K562 (cell line): Measurements from ENCODE around the gene OR52A5. TPM values are rescaled to one million over a fixed set of nuclear protein-coding genes. Genes with fewer than 3 reads are reported as not detected.

ENCODE experiments used
- BRD9 ChIP-seq: fragments of 450-650 bp; IDR thresholded peaks from 2 replicates; pipeline ENCODE4 v1.6.1; 2018; ENCODE audit warnings: low read depth; ENCODE audit not compliant: partially characterized antibody
- BRF2 ChIP-seq: IDR thresholded peaks from 3 replicates; pipeline ENCODE4 v1.6.1; 2011; ENCODE audit warnings: borderline replicate concordance, mild to moderate bottlenecking; ENCODE audit not compliant: insufficient read length, insufficient read depth
- CBX1 ChIP-seq: sonication (generic); IDR thresholded peaks from 2 replicates; pipeline ENCODE4 v1.6.1; 2016; ENCODE audit warnings: antibody characterized with exemption, low read depth, mild to moderate bottlenecking
- CEBPB ChIP-seq: fragments of 450-650 bp; IDR thresholded peaks from 2 replicates; pipeline ENCODE4 v1.6.1; 2016; ENCODE audit warnings: missing genetic modification characterization, missing compliant biosample characterization
- CSDE1 ChIP-seq, 2 experiments: fragments of 450-650 bp; IDR thresholded peaks; 2 replicates each; pipeline ENCODE4 v1.6.1; 2016; ENCODE audit warnings: mild to moderate bottlenecking in 1 of 2
- CTBP1 ChIP-seq: fragments of 450-650 bp; IDR thresholded peaks from 2 replicates; pipeline ENCODE4 v1.6.1; 2016; ENCODE audit warnings: borderline replicate concordance
- DNMT1 ChIP-seq: fragments of 450-650 bp; IDR thresholded peaks from 2 replicates; pipeline ENCODE4 v1.6.1; 2016; ENCODE audit warnings: antibody characterized with exemption, mild to moderate bottlenecking
- EZH2 ChIP-seq: IDR thresholded peaks from 2 replicates; pipeline ENCODE4 v1.6.1; 2012; ENCODE audit warnings: low read depth, mild to moderate bottlenecking, inconsistent platforms, low read length, borderline replicate concordance
- FOXP4 ChIP-seq: sonication (generic); formaldehyde crosslinking; IDR thresholded peaks from 2 replicates; pipeline ENCODE4 v1.8.0; 2022; ENCODE audit warnings: mild to moderate bottlenecking, missing genetic modification reagents, borderline replicate concordance
- GTF2F1 ChIP-seq: IDR thresholded peaks from 2 replicates; pipeline ENCODE4 v1.6.1; 2011; ENCODE audit warnings: low read depth, low read length, improper control_type of control experiment
- HMGN3 ChIP-seq: IDR thresholded peaks from 2 replicates; pipeline ENCODE4 v1.6.1; 2011; ENCODE audit warnings: borderline replicate concordance, low read depth, mild to moderate bottlenecking, mixed read lengths, low read length; ENCODE audit not compliant: insufficient read length; ENCODE audit errors: extremely low read depth
- LCOR ChIP-seq: sonication (generic); formaldehyde crosslinking; IDR thresholded peaks from 2 replicates; pipeline ENCODE4 v1.8.0; 2022; ENCODE audit warnings: mild to moderate bottlenecking, missing genetic modification reagents
- MAFF ChIP-seq: IDR thresholded peaks from 2 replicates; pipeline ENCODE4 v1.6.1; 2012; ENCODE audit warnings: low read length, improper control_type of control experiment
- MAX ChIP-seq: sonication (generic); formaldehyde crosslinking; IDR thresholded peaks from 2 replicates; pipeline ENCODE4 v1.9.0; 2022; ENCODE audit warnings: mild to moderate bottlenecking, missing genetic modification reagents
- MIER1 ChIP-seq: fragments of 450-650 bp; IDR thresholded peaks from 2 replicates; pipeline ENCODE4 v1.6.1; 2016; ENCODE audit warnings: antibody characterized with exemption, mild to moderate bottlenecking, low read depth
- MTA1 ChIP-seq: fragments of 450-650 bp; IDR thresholded peaks from 2 replicates; pipeline ENCODE4 v1.6.1; 2017; ENCODE audit warnings: borderline replicate concordance
- RCOR1 ChIP-seq, 2 experiments: IDR thresholded peaks; 2 replicates each; pipeline ENCODE4 v1.6.1; 2012; ENCODE audit warnings: low read depth in 2 of 2, low read length in 2 of 2, borderline replicate concordance in 1 of 2, improper control_type of control experiment in 1 of 2
- SOX6 ChIP-seq: fragments of 450-650 bp; IDR thresholded peaks from 2 replicates; pipeline ENCODE4 v1.6.1; 2014; ENCODE audit warnings: mild to moderate bottlenecking
- SP1 ChIP-seq: sonication (generic); formaldehyde crosslinking; IDR thresholded peaks from 2 replicates; pipeline ENCODE4 v1.8.1; 2022; ENCODE audit warnings: mild to moderate bottlenecking, missing genetic modification reagents
- TAL1 ChIP-seq: fragments of 450-650 bp; IDR thresholded peaks from 2 replicates; pipeline ENCODE4 v1.6.1; 2016; ENCODE audit warnings: mild to moderate bottlenecking
- TFAM ChIP-seq: fragments of 250-450 bp; sonication (Bioruptor Pico); conservative IDR thresholded peaks from 2 replicates; pipeline ENCODE4 v1.5.0; 2021; ENCODE audit warnings: mild to moderate bottlenecking, moderate library complexity
- ZBTB1 ChIP-seq: sonication (generic); formaldehyde crosslinking; IDR thresholded peaks from 2 replicates; pipeline ENCODE4 v1.8.1; 2023; ENCODE audit warnings: missing genetic modification reagents, low read depth, mild to moderate bottlenecking, borderline replicate concordance
- ZBTB17 ChIP-seq: fragments of 450-650 bp; formaldehyde crosslinking; IDR thresholded peaks from 2 replicates; pipeline ENCODE4 v1.4.0; 2020; ENCODE audit warnings: mild to moderate bottlenecking
- ZNF518B ChIP-seq: fragments of 250-450 bp; sonication (Bioruptor Pico); IDR thresholded peaks from 2 replicates; pipeline ENCODE4 v1.5.0; 2021; ENCODE audit warnings: mild to moderate bottlenecking, moderate library complexity
- ZNF764 ChIP-seq: fragments of 250-450 bp; sonication (Bioruptor Pico); IDR thresholded peaks from 2 replicates; pipeline ENCODE4 v1.4.0; 2020; ENCODE audit warnings: low read depth, mild to moderate bottlenecking, moderate library complexity
- polyA plus RNA-seq, 8 experiments: library from polyadenylated mRNA; depleted of rRNA in 4 of 8; stranded (reverse) in 5 of 8; unstranded in 3 of 8; fragments of >200 nt; fragmentation: Nextera tagmentation in 2 of 8; fragmentation: Illumina TruSeq in 1 of 8; extraction: Ambion mirVana in 2 of 8; extraction: Trizol in 1 of 8; gene quantifications; 2 replicates each; pipeline versions ENCODE4 v1.2.1 to v1.2.3, GENCODE V29; 2011 to 2014; ENCODE audit warnings: inconsistent platforms in 1 of 8, missing spikeins in 1 of 8
- total RNA-seq, 7 experiments: library from RNA; depleted of rRNA in 6 of 7; stranded (reverse); fragments of >200 nt in 6 of 7; fragmentation: Illumina TruSeq in 2 of 7; extraction: Trizol in 2 of 7; gene quantifications; 2 replicates each; pipeline versions ENCODE4 v1.2.1 to v1.2.3, GENCODE V29; 2011 to 2021; ENCODE audit warnings: low replicate concordance in 1 of 7

OR52A5 gene
- total and polyA plus RNA-seq, 9 of the 15 experiments (the other 6 are each of a cell fraction or from before 2014, with no cell fraction given), result 0.04 to 1.1 (median 0.94) TPM; not detected in 6

GRCh38 chr11:5107285-5107684, 30.9 kb downstream of the OR52A5 start (continued):
- TF ChIP-seq FOXP4 (CRISPR knock-in tag), result no peak
- TF ChIP-seq BRF2, result no peak
- no peak for TF ChIP-seq DNMT1
- TF ChIP-seq SOX6, result peak; percentile 95
- 0 out of 2 replicates have a peak, but pooled peaks have one; percentile 19 for TF ChIP-seq MAFF
- TF ChIP-seq ZNF764 (CRISPR knock-in tag), result no peak
- TF ChIP-seq HMGN3, result no peak
- TF ChIP-seq EZH2, result no peak
- TF ChIP-seq SP1 (CRISPR knock-in tag), result no peak
- peak in 1 of 2 experiments; percentile 77; a peak in 2 of 4 replicates for TF ChIP-seq RCOR1 (IDR thresholded peaks at IDR 0.05; ENCODE audit: borderline replicate concordance in 1 of 2, low read depth in 2 of 2, low read length in 2 of 2)
- no peak for TF ChIP-seq CSDE1 (IDR thresholded peaks at IDR 0.05)
- TF ChIP-seq ZBTB1 (CRISPR knock-in tag), result no peak
- TF ChIP-seq MAX (CRISPR knock-in tag), result no peak
- 0 out of 2 replicates have a peak, but pooled peaks have one; percentile 52 for TF ChIP-seq MTA1
- peak; percentile 50; the same call in 1 of the 2 replicates for TF ChIP-seq CTBP1
- TF ChIP-seq TAL1, result peak; percentile 50; the same call in 1 of the 2 replicates
- no peak for TF ChIP-seq CBX1
- no peak for TF ChIP-seq CEBPB
- no peak for TF ChIP-seq ZNF518B (CRISPR knock-in tag)
- TF ChIP-seq TFAM (CRISPR knock-in tag), result no peak
- no peak for TF ChIP-seq MIER1
- TF ChIP-seq ZBTB17, result no peak
- no peak for TF ChIP-seq BRD9
- TF ChIP-seq GTF2F1, result no peak
- TF ChIP-seq LCOR (CRISPR knock-in tag), result no peak
